ENCODE data around the gene HRC. TPM values are rescaled to one million over a fixed set of nuclear protein-coding genes. Genes with fewer than 3 reads are reported as not detected.
A peak's percentile ranks its signal among the peaks of the same experiment; 100 is the strongest.
"Not testable (repeated sequence)": the region's sequence is repeated elsewhere in the genome, so short reads cannot be mapped to it uniquely, and the experiment has no call there.

HRC gene
- total RNA-seq, 1 donor from 2014 or later, result 0.47 TPM

GRCh38 chr19:49133621-49134454, 21.4 kb downstream of the HRC start:
- DNase-seq, result no peak

- no peak for DNase-seq
These were observed 22.1 kb downstream of the HRC start for GRCh38 chr19:49132974-49133609.

GRCh38 chr19:49130325-49130724, 24.9 kb downstream of the HRC start:
- no peak for DNase-seq

- no peak for DNase-seq
These were observed 26.0 kb downstream of the HRC start for GRCh38 chr19:49129238-49129583.

GRCh38 chr19:49128545-49129237, 26.5 kb downstream of the HRC start:
- DNase-seq, result no peak

- DNase-seq, result peak; percentile 97
These were observed 27.3 kb downstream of the HRC start for GRCh38 chr19:49127674-49128544.

GRCh38 chr19:49127225-49127624, 28.0 kb downstream of the HRC start:
- not testable (repeated sequence) for DNase-seq

- DNase-seq, result no peak
These were observed 28.6 kb downstream of the HRC start for GRCh38 chr19:49126575-49126974.

- DNase-seq, result no peak
These were observed 30.0 kb downstream of the HRC start for GRCh38 chr19:49125025-49125731.

- not testable (repeated sequence) for DNase-seq
These were observed 31.9 kb downstream of the HRC start for GRCh38 chr19:49123285-49123684.

GRCh38 chr19:49121841-49122240, 33.4 kb downstream of the HRC start:
- not testable (repeated sequence) for DNase-seq

GRCh38 chr19:49120868-49121267, 34.3 kb downstream of the HRC start:
- no peak for DNase-seq

- DNase-seq, result no peak
These were observed 34.9 kb downstream of the HRC start for GRCh38 chr19:49120325-49120683.

- DNase-seq, result no peak
These were observed 35.5 kb downstream of the HRC start, which contains the start of gene PPFIA3 for GRCh38 chr19:49119411-49120324. PPFIA3 (plus strand) TSS chr19:49119544; CDS start chr19:49127874, 8,330 bp downstream.

GRCh38 chr19:49118565-49119410, 36.4 kb downstream of the HRC start, which contains the start of gene C19orf73:
C19orf73 (minus strand) TSS chr19:49119143; CDS start chr19:49119022, 121 bp downstream.
- peak; percentile 94 for DNase-seq

GRCh38 chr19:49117677-49118564, 37.3 kb downstream of the HRC start:
- DNase-seq, result no peak

GRCh38 chr19:49116544-49116943, 38.7 kb downstream of the HRC start:
- DNase-seq, result no peak

All from occipital lobe (tissue), 2 donors.